Panc1 (cell line): Measurements from ENCODE around the gene CACNA1A. TPM values are rescaled to one million over a fixed set of nuclear protein-coding genes. Genes with fewer than 3 reads are reported as not detected.

Experiments used
- ATAC-seq: fragments of 200-7000 bp; cut with Tn5 transposase; 2 replicates; pipeline ENCODE4 v1.9.1; 2020; ENCODE audit warnings: mild to moderate bottlenecking, moderate library complexity
- BruUV-seq: library from RNA; stranded (reverse); fragments of 400-500 nt; replicated peaks from 2 replicates; lab custom pipeline; 2021; lab: Mats Ljungman, UMichigan
- CTCF ChIA-PET: fragments of 300-600 bp; sonication (Branson Sonifier 250); formaldehyde crosslinking; loops from one replicate; lab custom pipeline; 2022; ENCODE audit warnings: antibody characterized with exemption; lab: Charles Lee
- POLR2A ChIA-PET: fragments of 300-600 bp; sonication (Branson Sonifier 250); formaldehyde crosslinking; loops from one replicate; lab custom pipeline; 2022; ENCODE audit warnings: antibody characterized with exemption; lab: Charles Lee
- DNase-seq: peaks from one replicate; pipeline ENCODE4 v3.0.0-alpha.2; 2010; ENCODE audit warnings: low read depth, low spot score
- H3K27ac ChIP-seq: 2 replicates; pipeline ENCODE4 v1.5.1; 2011; ENCODE audit warnings: mild to moderate bottlenecking, low read length, inconsistent platforms
- H3K27me3 ChIP-seq: fragments of 200-500 bp; sonication (Bioruptor generic); 2 replicates; pipeline ENCODE4 v1.6.0; 2014; ENCODE audit warnings: low read length, inconsistent platforms; ENCODE audit not compliant: control insufficient read depth, insufficient read depth
- H3K36me3 ChIP-seq: fragments of 200-500 bp; sonication (Bioruptor generic); 2 replicates; pipeline ENCODE4 v1.5.1; 2014; ENCODE audit warnings: inconsistent platforms, mild to moderate bottlenecking, low read length, moderate library complexity; ENCODE audit not compliant: control insufficient read depth, insufficient read depth
- H3K4me1 ChIP-seq: 2 replicates; pipeline ENCODE4 v1.5.1; 2011; ENCODE audit warnings: inconsistent platforms, mild to moderate bottlenecking, low read length, moderate library complexity; ENCODE audit not compliant: control insufficient read depth, insufficient read depth
- H3K4me3 ChIP-seq, 2 experiments: 2 replicates each; pipeline ENCODE4 v1.5.1; 2011 to 2012; ENCODE audit warnings: low read depth in 2 of 2, low read length in 2 of 2, mild to moderate bottlenecking in 2 of 2, inconsistent platforms in 1 of 2, moderate library complexity in 1 of 2
- H3K9me3 ChIP-seq: fragments of 200-500 bp; sonication (Bioruptor generic); 2 replicates; pipeline ENCODE4 v1.5.1; 2014; ENCODE audit warnings: low read depth, mild to moderate bottlenecking, inconsistent platforms, low read length, moderate library complexity; ENCODE audit not compliant: control insufficient read depth, insufficient read depth
- POLR2AphosphoS5 ChIP-seq: IDR thresholded peaks from 2 replicates; pipeline ENCODE4 v1.6.1; 2012; ENCODE audit warnings: mild to moderate bottlenecking, low read depth, low read length, moderate library complexity
- SIN3A ChIP-seq: IDR thresholded peaks from 2 replicates; pipeline ENCODE4 v1.6.1; 2012; ENCODE audit warnings: low read depth, mild to moderate bottlenecking, low read length, moderate library complexity, borderline replicate concordance; ENCODE audit not compliant: insufficient read depth
- TCF7L2 ChIP-seq: IDR thresholded peaks from 2 replicates; pipeline ENCODE4 v1.6.1; 2011; ENCODE audit warnings: mild to moderate bottlenecking, low read depth, low read length, inconsistent platforms
- in situ Hi-C: cut with HindIII; loops from 2 replicates; pipeline ENCODE4 v1.10.0; 2016; ENCODE audit warnings: low sequenced_read_pairs, low pct_unique_long_range_greater_than_20kb
- intact Hi-C: fragments of 100-400 bp; cut with micrococcal nuclease; formaldehyde crosslinking; loops from one replicate; pipeline ENCODE4 v1.10.0; 2022; ENCODE audit not compliant: unreplicated experiment
- total RNA-seq: library from RNA; stranded (reverse); gene quantifications from one replicate; pipeline ENCODE4 v1.2.1, GENCODE V29; 2021; ENCODE audit not compliant: unreplicated experiment
- TF ChIP-seq, protein P1 (sequence below): fragments of 450-650 bp; IDR thresholded peaks from 2 replicates; pipeline ENCODE4 v1.5.1; 2017; ENCODE audit warnings: mild to moderate bottlenecking
- TF ChIP-seq, protein P2 (sequence below), 2 experiments: IDR thresholded peaks; 2 replicates each; pipeline ENCODE4 v1.6.1; 2011 to 2012; ENCODE audit warnings: low read depth in 2 of 2, control low read depth in 1 of 2, low read length in 1 of 2, mild to moderate bottlenecking in 1 of 2, moderate library complexity in 1 of 2; ENCODE audit not compliant: insufficient read depth in 1 of 2

The CACNA1A gene
- total RNA-seq, 1 experiment from 2014 or later: 0.51 TPM

DNA sequence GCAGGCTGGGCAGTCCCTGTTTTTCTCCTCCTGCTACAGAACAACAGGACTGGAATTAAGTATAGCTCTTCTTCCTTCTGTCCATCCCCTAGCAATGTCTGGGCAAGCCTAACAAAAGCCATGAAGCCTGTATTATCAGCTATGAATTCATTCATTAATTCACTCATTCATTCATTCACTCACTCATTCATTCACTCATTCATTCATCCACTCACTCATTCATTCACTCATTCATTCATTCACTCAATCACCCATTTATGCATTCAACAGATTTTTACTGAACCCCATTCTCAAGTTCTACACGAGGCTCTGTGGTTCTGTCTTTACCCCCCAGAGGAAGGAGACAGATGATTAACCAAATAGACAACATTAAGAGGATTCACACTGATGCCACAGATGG, 69.9 kb downstream of the CACNA1A start:
- in situ Hi-C loops (no loop called here), intact Hi-C loops (no loop called here)
- Histone ChIP-seq H3K36me3 (no peaks in the 10 kb centered on the region), H3K4me3 (no peak overlapping the region), H3K27me3 (no peaks in the 10 kb centered on the region), H3K9me3 (no peaks in the 10 kb centered on the region), H3K27ac (no peak overlapping the region), H3K4me1 (no peaks in the 10 kb centered on the region)
- CTCF ChIA-PET: no interaction called here
- ATAC-seq (no peak), DNase-seq (no peak)
- POLR2A ChIA-PET: no interaction called here
- BruUV-seq: no TSS peak
- no peak for TF ChIP-seq SIN3A
- TF ChIP-seq, protein P1, sequence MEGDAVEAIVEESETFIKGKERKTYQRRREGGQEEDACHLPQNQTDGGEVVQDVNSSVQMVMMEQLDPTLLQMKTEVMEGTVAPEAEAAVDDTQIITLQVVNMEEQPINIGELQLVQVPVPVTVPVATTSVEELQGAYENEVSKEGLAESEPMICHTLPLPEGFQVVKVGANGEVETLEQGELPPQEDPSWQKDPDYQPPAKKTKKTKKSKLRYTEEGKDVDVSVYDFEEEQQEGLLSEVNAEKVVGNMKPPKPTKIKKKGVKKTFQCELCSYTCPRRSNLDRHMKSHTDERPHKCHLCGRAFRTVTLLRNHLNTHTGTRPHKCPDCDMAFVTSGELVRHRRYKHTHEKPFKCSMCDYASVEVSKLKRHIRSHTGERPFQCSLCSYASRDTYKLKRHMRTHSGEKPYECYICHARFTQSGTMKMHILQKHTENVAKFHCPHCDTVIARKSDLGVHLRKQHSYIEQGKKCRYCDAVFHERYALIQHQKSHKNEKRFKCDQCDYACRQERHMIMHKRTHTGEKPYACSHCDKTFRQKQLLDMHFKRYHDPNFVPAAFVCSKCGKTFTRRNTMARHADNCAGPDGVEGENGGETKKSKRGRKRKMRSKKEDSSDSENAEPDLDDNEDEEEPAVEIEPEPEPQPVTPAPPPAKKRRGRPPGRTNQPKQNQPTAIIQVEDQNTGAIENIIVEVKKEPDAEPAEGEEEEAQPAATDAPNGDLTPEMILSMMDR: no peak

DNA sequence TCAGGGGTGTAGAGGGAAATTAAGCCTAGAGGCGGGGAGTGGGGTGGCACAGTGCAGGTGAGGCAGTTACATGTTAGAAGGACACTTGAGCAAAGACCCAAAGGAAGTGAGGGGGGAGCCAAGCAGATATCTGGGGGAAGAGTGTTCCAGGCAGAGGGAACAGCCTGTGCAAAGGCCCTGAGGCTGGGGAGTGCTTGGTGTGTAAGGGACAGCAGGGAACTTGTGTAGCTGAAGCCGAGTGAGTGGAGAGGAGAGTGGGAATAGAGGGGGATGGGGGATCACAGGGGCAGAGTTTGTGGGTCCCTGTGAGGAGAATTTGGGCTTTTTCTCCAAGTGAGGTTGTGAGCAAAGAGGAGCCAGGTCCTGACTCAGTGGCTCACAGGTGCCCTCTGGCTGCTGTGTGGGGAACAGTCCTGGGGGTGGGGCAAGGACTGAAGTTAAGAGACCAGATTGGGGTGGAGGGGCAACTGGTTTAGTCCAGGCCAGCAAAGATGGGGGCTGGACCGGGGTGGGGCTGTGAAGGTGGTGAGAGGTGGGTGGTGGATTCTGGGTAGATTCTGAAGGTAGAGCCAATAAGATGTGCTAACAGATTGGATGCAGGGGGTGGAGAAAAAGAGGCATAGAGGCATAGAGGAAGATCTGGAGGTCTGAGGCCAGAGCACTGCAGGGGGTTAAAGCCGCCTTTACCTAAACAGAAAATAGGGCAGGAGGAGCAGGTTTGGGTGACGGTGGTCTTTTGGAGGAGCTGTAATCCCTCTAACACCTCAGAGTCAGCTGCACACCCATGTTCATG, 75.3 kb downstream of the CACNA1A start:
- H3K27ac ChIP-seq: no peak overlapping the region
- intact Hi-C loops (loop anchor here (5.0 kb wide), 2 partner anchors 64 to 154 kb away; no protein-coding TSS in a partner anchor), in situ Hi-C loops (no loop called here)
- H3K36me3 ChIP-seq: no peaks in the 10 kb centered on the region
- H3K9me3 ChIP-seq: no peaks in the 10 kb centered on the region
- H3K4me1 ChIP-seq: no peaks in the 10 kb centered on the region
- DNase-seq (peak; percentile 36), ATAC-seq (peak; percentile 81)
- H3K4me3 ChIP-seq: no peak overlapping the region
- no TSS peak for BruUV-seq
- POLR2A ChIA-PET: interaction anchor here (0.7 kb wide), 1 partner anchor 286 kb away, joined by 11 read pairs; no protein-coding TSS in a partner anchor
- H3K27me3 ChIP-seq: no peaks in the 10 kb centered on the region
- TF ChIP-seq, protein P1: peak; percentile 83
- no peak for TF ChIP-seq SIN3A
- CTCF ChIA-PET: interaction anchor here (0.6 kb wide), 1 partner anchor 63 kb away, joined by 3 read pairs; no protein-coding TSS in a partner anchor

DNA sequence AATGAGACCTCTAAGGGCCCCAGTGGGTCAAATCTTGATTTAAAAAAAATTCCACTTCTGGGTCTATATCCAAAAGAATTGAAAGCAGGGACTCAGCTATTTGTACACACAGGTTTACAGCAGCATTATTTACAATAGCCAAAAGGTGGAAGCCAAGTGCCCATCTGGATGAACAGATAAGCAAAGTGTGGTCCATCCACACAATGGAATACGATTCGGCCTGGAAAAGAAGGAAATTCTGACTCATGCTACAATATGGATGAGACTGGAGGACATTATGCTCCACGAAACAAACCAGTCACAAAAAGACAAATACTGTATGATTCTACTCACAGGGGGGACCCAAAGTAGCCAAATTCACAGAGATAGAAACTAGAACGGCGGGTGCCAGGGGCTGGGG, 76.7 kb downstream of the CACNA1A start:
- ChIA-PET POLR2A (no interaction called here), CTCF (interaction anchor here (0.6 to 0.7 kb wide), 5 partner anchors 11 to 486 kb away, joined by 3 to 9 read pairs (median 6); no protein-coding TSS in a partner anchor)
- Histone ChIP-seq H3K27me3 (no peaks in the 10 kb centered on the region), H3K9me3 (no peaks in the 10 kb centered on the region), H3K4me1 (no peaks in the 10 kb centered on the region), H3K27ac (no peak overlapping the region), H3K4me3 (no peak overlapping the region), H3K36me3 (no peaks in the 10 kb centered on the region)
- DNase-seq (no peak), ATAC-seq (no peak)
- intact Hi-C loops: no loop called here
- TF ChIP-seq SIN3A: no peak
- TF ChIP-seq POLR2AphosphoS5: no peak
- TF ChIP-seq, protein P2, sequence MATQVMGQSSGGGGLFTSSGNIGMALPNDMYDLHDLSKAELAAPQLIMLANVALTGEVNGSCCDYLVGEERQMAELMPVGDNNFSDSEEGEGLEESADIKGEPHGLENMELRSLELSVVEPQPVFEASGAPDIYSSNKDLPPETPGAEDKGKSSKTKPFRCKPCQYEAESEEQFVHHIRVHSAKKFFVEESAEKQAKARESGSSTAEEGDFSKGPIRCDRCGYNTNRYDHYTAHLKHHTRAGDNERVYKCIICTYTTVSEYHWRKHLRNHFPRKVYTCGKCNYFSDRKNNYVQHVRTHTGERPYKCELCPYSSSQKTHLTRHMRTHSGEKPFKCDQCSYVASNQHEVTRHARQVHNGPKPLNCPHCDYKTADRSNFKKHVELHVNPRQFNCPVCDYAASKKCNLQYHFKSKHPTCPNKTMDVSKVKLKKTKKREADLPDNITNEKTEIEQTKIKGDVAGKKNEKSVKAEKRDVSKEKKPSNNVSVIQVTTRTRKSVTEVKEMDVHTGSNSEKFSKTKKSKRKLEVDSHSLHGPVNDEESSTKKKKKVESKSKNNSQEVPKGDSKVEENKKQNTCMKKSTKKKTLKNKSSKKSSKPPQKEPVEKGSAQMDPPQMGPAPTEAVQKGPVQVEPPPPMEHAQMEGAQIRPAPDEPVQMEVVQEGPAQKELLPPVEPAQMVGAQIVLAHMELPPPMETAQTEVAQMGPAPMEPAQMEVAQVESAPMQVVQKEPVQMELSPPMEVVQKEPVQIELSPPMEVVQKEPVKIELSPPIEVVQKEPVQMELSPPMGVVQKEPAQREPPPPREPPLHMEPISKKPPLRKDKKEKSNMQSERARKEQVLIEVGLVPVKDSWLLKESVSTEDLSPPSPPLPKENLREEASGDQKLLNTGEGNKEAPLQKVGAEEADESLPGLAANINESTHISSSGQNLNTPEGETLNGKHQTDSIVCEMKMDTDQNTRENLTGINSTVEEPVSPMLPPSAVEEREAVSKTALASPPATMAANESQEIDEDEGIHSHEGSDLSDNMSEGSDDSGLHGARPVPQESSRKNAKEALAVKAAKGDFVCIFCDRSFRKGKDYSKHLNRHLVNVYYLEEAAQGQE (IDR thresholded peaks at IDR 0.05; ENCODE audit: insufficient read depth in 1 of 2, low read depth in 2 of 2, low read length in 1 of 2): no peak
- TF ChIP-seq, protein P1: no peak
- no peak for TF ChIP-seq TCF7L2
- BruUV-seq: no TSS peak
- in situ Hi-C loops: no loop called here
